CD4-positive, alpha-beta memory T cell (primary cell): ENCODE measurements around the gene PTPRJ. TPM values are rescaled to one million over a fixed set of nuclear protein-coding genes. Genes with fewer than 3 reads are reported as not detected.

Experiments used
- CTCF ChIA-PET: fragments of 350-600 bp; sonication (Branson Sonifier 250); formaldehyde crosslinking; loops from one replicate; lab custom pipeline; 2021; ENCODE audit warnings: inconsistent platforms; ENCODE audit not compliant: partially characterized antibody; lab: Charles Lee
- POLR2A ChIA-PET: fragments of 350-600 bp; sonication (Branson Sonifier 250); formaldehyde crosslinking; loops from one replicate; lab custom pipeline; 2021; ENCODE audit not compliant: partially characterized antibody; lab: Charles Lee
- DNase-seq, 5 donors: peaks; one replicate each; pipeline versions ENCODE4 v3.0.0 to v3.0.0-alpha.2; 2020 to 2022; ENCODE audit warnings: mixed read lengths in 1 of 5
- H3K27ac ChIP-seq: one replicate; pipeline ENCODE4 v1.7.0; 2013; ENCODE audit warnings: low read depth, low read length
- H3K27me3 ChIP-seq: 2 replicates; pipeline ENCODE4 v1.7.0; 2013; ENCODE audit warnings: mild to moderate bottlenecking, low read length, moderate library complexity; ENCODE audit not compliant: insufficient read depth
- H3K36me3 ChIP-seq: 2 replicates; pipeline ENCODE4 v1.7.0; 2013; ENCODE audit warnings: mild to moderate bottlenecking, low read length, moderate library complexity; ENCODE audit not compliant: insufficient read depth
- H3K4me1 ChIP-seq: 2 replicates; pipeline ENCODE4 v1.7.0; 2013; ENCODE audit warnings: mild to moderate bottlenecking, low read length, moderate library complexity; ENCODE audit not compliant: insufficient read depth
- H3K4me3 ChIP-seq, 2 donors: one replicate each; pipeline ENCODE4 v1.7.0; 2013; ENCODE audit warnings: low read length in 2 of 2, mild to moderate bottlenecking in 1 of 2
- H3K9me3 ChIP-seq, 2 donors: one replicate each; pipeline ENCODE4 v1.7.0; 2013; ENCODE audit warnings: low read length in 2 of 2, control low read depth in 1 of 2; ENCODE audit not compliant: control insufficient read depth in 1 of 2
- H3K27ac Mint-ChIP-seq, 7 donors: one replicate each; pipeline ENCODE4 v1.8.0; 2020 to 2021; ENCODE audit warnings: mixed read lengths in 7 of 7, mild to moderate bottlenecking in 6 of 7, inconsistent platforms in 3 of 7, moderate library complexity in 3 of 7
- H3K27me3 Mint-ChIP-seq, 2 donors: one replicate each; pipeline ENCODE4 v1.8.0; 2020 to 2021; ENCODE audit warnings: mixed read lengths in 2 of 2
- H3K36me3 Mint-ChIP-seq, 2 donors: one replicate each; pipeline ENCODE4 v1.8.0; 2020 to 2021; ENCODE audit warnings: mixed read lengths in 2 of 2, inconsistent platforms in 1 of 2, mild to moderate bottlenecking in 1 of 2
- H3K4me1 Mint-ChIP-seq, 4 donors: one replicate each; pipeline ENCODE4 v1.8.0; 2020 to 2021; ENCODE audit warnings: mixed read lengths in 4 of 4, mild to moderate bottlenecking in 1 of 4
- H3K4me3 Mint-ChIP-seq, 8 donors: one replicate each; pipeline ENCODE4 v1.8.0; 2020 to 2021; ENCODE audit warnings: mixed read lengths in 8 of 8, mild to moderate bottlenecking in 7 of 8, moderate library complexity in 6 of 8, inconsistent platforms in 3 of 8
- H3K9me3 Mint-ChIP-seq, 8 donors: one replicate each; pipeline ENCODE4 v1.8.0; 2020 to 2021; ENCODE audit warnings: mixed read lengths in 8 of 8, mild to moderate bottlenecking in 5 of 8, inconsistent platforms in 3 of 8, moderate library complexity in 1 of 8
- intact Hi-C: fragments of 100-400 bp; cut with micrococcal nuclease; formaldehyde crosslinking; loops from one replicate; pipeline ENCODE4 v1.15.1; 2023
- polyA plus RNA-seq, 2 donors: library from polyadenylated mRNA; unstranded; fragments of 300-500 nt; fragmentation: Illumina TruSeq; gene quantifications; one replicate each; pipeline ENCODE4 v1.2.3, GENCODE V29; 2021
- total RNA-seq, 2 experiments: library from RNA; stranded (reverse); gene quantifications; one replicate each; pipeline ENCODE4 v1.2.3, GENCODE V29; 2021

Gene PTPRJ
- total and polyA plus RNA-seq, 4 experiments from 2014 or later, result 3.3 to 57.9 (median 37.2) TPM

DNA sequence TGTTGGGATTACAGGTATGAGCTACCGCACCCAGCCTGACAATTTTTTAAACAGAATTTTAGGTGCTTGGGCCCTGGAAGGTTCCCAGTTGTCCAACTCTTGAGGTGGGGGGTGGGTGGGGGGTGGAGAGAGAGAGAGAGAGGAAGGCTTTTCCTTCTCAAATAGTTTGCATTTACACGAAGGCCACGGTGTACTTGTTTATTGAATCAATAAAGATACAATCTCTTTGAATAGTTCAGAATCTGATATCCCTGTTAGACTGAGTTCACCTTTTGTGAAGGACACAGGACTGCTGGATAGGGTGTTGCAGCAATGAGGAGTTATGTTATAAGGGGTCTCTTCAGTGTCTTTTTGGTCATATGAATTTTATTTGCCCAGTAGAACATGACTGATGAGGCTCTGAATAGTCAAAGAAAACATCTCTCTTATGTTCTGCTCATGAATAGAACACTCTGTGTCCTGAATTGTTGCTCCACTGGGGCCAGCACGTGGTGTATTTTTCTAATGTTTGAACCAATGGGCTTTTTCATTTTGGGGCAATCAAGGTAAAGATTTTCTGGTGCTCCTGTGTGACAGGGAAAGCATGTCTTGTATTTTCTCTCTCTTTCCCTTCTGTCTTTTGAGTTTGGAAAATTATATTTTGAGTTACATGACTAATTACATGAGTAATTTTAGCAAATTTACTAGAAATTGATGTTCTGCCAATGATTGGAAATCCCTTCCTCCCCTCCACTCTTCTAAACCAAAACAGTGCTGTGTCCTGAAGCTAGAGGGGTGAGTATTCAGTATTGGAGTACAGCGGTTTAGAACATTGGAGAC, 61.7 kb downstream of the PTPRJ start:
- POLR2A ChIA-PET, result interaction anchor here (1.0 to 2.2 kb wide), 3 partner anchors 9 to 28 kb away, joined by 3 to 6 read pairs (median 5); no protein-coding TSS in a partner anchor

GRCh38 chr11:48043111-48043990, 63.0 kb downstream of the PTPRJ start:
- Mint-ChIP-seq H3K27me3 (no peaks in the 10 kb centered on the region), H3K4me3 (peak overlapping the region in 7 of 8 donors; percentile 26 to 68 (median 51)), H3K27ac (peak overlapping the region in 6 of 7 donors; percentile 43 to 83 (median 64)), H3K9me3 (no peaks in the 10 kb centered on the region), H3K4me1 (peaks cover 46 to 69% (median 56%) of the 10 kb centered on the region in 4 donors), H3K36me3 (peaks cover 0 to 15% of the 10 kb centered on the region in 2 donors)
- no peaks in the 10 kb centered on the region for H3K27me3 ChIP-seq
- no peaks in the 10 kb centered on the region for H3K36me3 ChIP-seq
- H3K9me3 ChIP-seq, result no peaks in the 10 kb centered on the region
- DNase-seq, result no peak
- H3K27ac ChIP-seq, result no peak overlapping the region
- H3K4me3 ChIP-seq, result no peak overlapping the region
- POLR2A ChIA-PET, result interaction anchor here (0.6 to 2.4 kb wide), 7 partner anchors 9 to 65 kb away, joined by 3 to 22 read pairs (median 5); no protein-coding TSS in a partner anchor
- intact Hi-C loops, result no loop called here
- CTCF ChIA-PET, result interaction anchor here (0.8 to 1.9 kb wide), 7 partner anchors 10 to 64 kb away, joined by 3 to 7 read pairs (median 3); no protein-coding TSS in a partner anchor
- H3K4me1 ChIP-seq, result peaks cover 45% of the 10 kb centered on the region

More for the DNA sequence above, 61.7 kb downstream of the PTPRJ start:
- H3K27me3 ChIP-seq, result no peaks in the 10 kb centered on the region
- peak overlapping the region; percentile 37 to 89 (median 62) for H3K27ac Mint-ChIP-seq
- peaks cover 5 to 15% of the 10 kb centered on the region in 2 donors for H3K36me3 Mint-ChIP-seq
- intact Hi-C loops, result no loop called here
- H3K27ac ChIP-seq, result no peak overlapping the region
- H3K4me3 Mint-ChIP-seq, result peak overlapping the region in 5 of 8 donors; percentile 15 to 68 (median 27)
- peaks cover 46 to 71% (median 58%) of the 10 kb centered on the region in 4 donors for H3K4me1 Mint-ChIP-seq
- no peaks in the 10 kb centered on the region for H3K36me3 ChIP-seq
- H3K9me3 Mint-ChIP-seq, result no peaks in the 10 kb centered on the region
- H3K4me1 ChIP-seq, result peaks cover 45% of the 10 kb centered on the region
- no peak overlapping the region for H3K4me3 ChIP-seq
- H3K27me3 Mint-ChIP-seq, result no peaks in the 10 kb centered on the region
- no peak for DNase-seq
- CTCF ChIA-PET, result interaction anchor here (0.8 to 1.2 kb wide), 2 partner anchors 10 to 59 kb away, joined by 3 to 4 read pairs; no protein-coding TSS in a partner anchor
- no peaks in the 10 kb centered on the region for H3K9me3 ChIP-seq

- Mint-ChIP-seq H3K27ac (peak overlapping the region in 4 of 7 donors; percentile 22 to 83 (median 72)), H3K9me3 (no peaks in the 10 kb centered on the region), H3K4me3 (peak overlapping the region in 6 of 8 donors; percentile 20 to 68 (median 44)), H3K4me1 (peaks cover 48 to 74% (median 59%) of the 10 kb centered on the region in 4 donors), H3K27me3 (no peaks in the 10 kb centered on the region), H3K36me3 (peaks cover 0 to 18% of the 10 kb centered on the region in 2 donors)
- DNase-seq, result no peak
- Histone ChIP-seq H3K9me3 (no peaks in the 10 kb centered on the region), H3K36me3 (no peaks in the 10 kb centered on the region), H3K4me1 (peaks cover 45% of the 10 kb centered on the region), H3K4me3 (no peak overlapping the region), H3K27ac (no peak overlapping the region), H3K27me3 (no peaks in the 10 kb centered on the region)
- ChIA-PET CTCF (interaction anchor here (0.9 to 1.9 kb wide), 4 partner anchors 11 to 64 kb away, joined by 3 to 7 read pairs (median 3); no protein-coding TSS in a partner anchor), POLR2A (interaction anchor here (0.6 to 2.4 kb wide), 4 partner anchors 8 to 65 kb away, joined by 5 to 22 read pairs (median 5); no protein-coding TSS in a partner anchor)
- intact Hi-C loops, result no loop called here
Measured at GRCh38 chr11:48043991-48044512, 63.7 kb downstream of the PTPRJ start.

- peaks cover 44 to 73% (median 57%) of the 10 kb centered on the region in 4 donors for H3K4me1 Mint-ChIP-seq
- H3K4me3 Mint-ChIP-seq, result peak overlapping the region in 1 of 8 donors; percentile 10
- H3K4me3 ChIP-seq, result no peak overlapping the region
- no peaks in the 10 kb centered on the region for H3K9me3 ChIP-seq
- no peaks in the 10 kb centered on the region for H3K36me3 ChIP-seq
- H3K4me1 ChIP-seq, result peaks cover 40% of the 10 kb centered on the region
- no peaks in the 10 kb centered on the region for H3K27me3 Mint-ChIP-seq
- H3K27ac ChIP-seq, result no peak overlapping the region
- ChIA-PET CTCF (interaction anchor here (1.3 to 1.9 kb wide), 2 partner anchors 11 to 20 kb away, joined by 3 to 7 read pairs; no protein-coding TSS in a partner anchor), POLR2A (interaction anchor here (2.2 to 2.4 kb wide), 2 partner anchors 7 to 11 kb away, joined by 5 to 22 read pairs; no protein-coding TSS in a partner anchor)
- intact Hi-C loops, result no loop called here
- no peaks in the 10 kb centered on the region for H3K9me3 Mint-ChIP-seq
- DNase-seq, result no peak
- peak overlapping the region in 5 of 7 donors; percentile 36 to 74 (median 45) for H3K27ac Mint-ChIP-seq
- H3K27me3 ChIP-seq, result no peaks in the 10 kb centered on the region
- peaks cover 0 to 16% of the 10 kb centered on the region in 2 donors for H3K36me3 Mint-ChIP-seq
Measured at GRCh38 chr11:48044577-48044976, 64.2 kb downstream of the PTPRJ start.

DNA sequence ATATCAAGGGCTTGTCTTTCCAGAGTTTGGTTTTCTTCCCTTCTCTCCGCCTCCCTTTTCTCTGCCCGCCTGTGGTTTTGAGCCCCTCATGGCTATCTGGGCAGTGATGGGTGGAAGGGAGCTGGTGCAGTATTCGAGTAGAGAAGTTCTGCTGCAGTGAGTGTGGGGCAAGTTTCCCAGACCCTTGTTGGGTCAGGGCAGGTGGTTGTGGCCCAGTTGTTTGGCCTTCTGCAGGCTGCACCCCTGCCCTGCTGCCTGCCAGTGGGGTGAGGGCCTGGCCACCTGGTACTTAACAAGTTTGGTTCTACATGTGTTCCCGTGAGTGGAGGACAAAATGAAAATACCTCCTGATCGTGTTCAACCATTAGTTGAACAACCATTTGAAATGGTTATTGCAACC, 65.2 kb downstream of the PTPRJ start:
- ChIA-PET CTCF (interaction anchor here (0.6 to 1.2 kb wide), 3 partner anchors 12 to 192 kb away, joined by 3 to 5 read pairs (median 3); no protein-coding TSS in a partner anchor), POLR2A (interaction anchor here (2.5 kb wide), 1 partner anchor 10 kb away, joined by 11 read pairs; no protein-coding TSS in a partner anchor)
- peaks cover 0 to 16% of the 10 kb centered on the region in 2 donors for H3K36me3 Mint-ChIP-seq
- Histone ChIP-seq H3K27ac (no peak overlapping the region), H3K4me1 (peaks cover 49% of the 10 kb centered on the region), H3K9me3 (no peaks in the 10 kb centered on the region), H3K27me3 (no peaks in the 10 kb centered on the region), H3K4me3 (no peak overlapping the region), H3K36me3 (no peaks in the 10 kb centered on the region)
- peak overlapping the region in 1 of 8 donors; percentile 8 for H3K4me3 Mint-ChIP-seq
- peaks cover 51 to 76% (median 63%) of the 10 kb centered on the region in 4 donors for H3K4me1 Mint-ChIP-seq
- no peak for DNase-seq
- intact Hi-C loops, result no loop called here
- peak overlapping the region in 1 of 7 donors; percentile 64 for H3K27ac Mint-ChIP-seq
- H3K9me3 Mint-ChIP-seq, result no peaks in the 10 kb centered on the region
- no peaks in the 10 kb centered on the region for H3K27me3 Mint-ChIP-seq

DNA sequence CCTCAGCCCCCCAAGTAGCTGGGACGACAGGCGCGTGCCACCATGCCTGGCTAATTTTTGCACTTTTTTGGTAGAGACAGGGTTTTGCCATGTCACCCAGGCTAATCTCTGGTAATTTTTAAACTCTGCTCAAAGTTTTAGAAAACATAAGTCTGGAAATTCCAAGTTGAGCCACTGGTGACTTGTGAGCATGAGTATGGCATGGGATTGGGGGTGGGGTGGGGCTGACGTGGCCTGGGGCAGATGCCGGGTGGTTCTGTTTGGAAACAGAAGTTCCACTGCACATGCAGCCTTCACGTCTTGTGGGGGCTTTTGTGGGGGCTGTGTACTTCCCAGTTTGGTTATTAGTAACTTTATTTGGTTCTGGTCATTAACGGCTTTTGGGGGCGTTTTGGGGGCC, 67.3 kb downstream of the PTPRJ start:
- ChIA-PET POLR2A (interaction anchor here (2.5 kb wide), 1 partner anchor 8 kb away, joined by 11 read pairs; no protein-coding TSS in a partner anchor), CTCF (interaction anchor here (1.4 to 1.8 kb wide), 3 partner anchors 11 to 113 kb away, joined by 3 to 5 read pairs (median 4); no protein-coding TSS in a partner anchor)
- Mint-ChIP-seq H3K27ac (no peak overlapping the region), H3K9me3 (no peaks in the 10 kb centered on the region), H3K27me3 (no peaks in the 10 kb centered on the region), H3K4me1 (peaks cover 57 to 82% (median 69%) of the 10 kb centered on the region in 4 donors), H3K36me3 (peaks cover 0 to 9% of the 10 kb centered on the region in 2 donors), H3K4me3 (no peak overlapping the region)
- peaks cover 59% of the 10 kb centered on the region for H3K4me1 ChIP-seq
- no peak for DNase-seq
- no peaks in the 10 kb centered on the region for H3K36me3 ChIP-seq
- intact Hi-C loops, result no loop called here
- no peaks in the 10 kb centered on the region for H3K9me3 ChIP-seq
- no peak overlapping the region for H3K4me3 ChIP-seq
- no peak overlapping the region for H3K27ac ChIP-seq
- H3K27me3 ChIP-seq, result no peaks in the 10 kb centered on the region
